ENCODE measurements around the gene PRKRIP1. TPM values are rescaled to one million over a fixed set of nuclear protein-coding genes. Genes with fewer than 3 reads are reported as not detected.

Gene PRKRIP1
- total and polyA plus RNA-seq, 2 experiments from 2014 or later: 60.1 to 76.3 TPM

- Histone ChIP-seq H3K36me3 (no peaks in the 10 kb centered on the region), H3K4me1 (ENCODE audit: low read depth) (peaks cover 4% of the 10 kb centered on the region), H3K4me3 (no peak overlapping the region), H3K27me3 (no peaks in the 10 kb centered on the region), H3K27ac (no peak overlapping the region), H3K9me3 (ENCODE audit: low read depth) (no peaks in the 10 kb centered on the region)
- DNase-seq (ENCODE audit: low read depth in 1 of 2, low spot score in 1 of 2): no peak
- no peak for TF ChIP-seq CTCF (IDR thresholded peaks at IDR 0.05; ENCODE audit: low read depth, low read length)
Measured at GRCh38 chr7:102436118-102436517, 40.0 kb downstream of the PRKRIP1 start.

DNA sequence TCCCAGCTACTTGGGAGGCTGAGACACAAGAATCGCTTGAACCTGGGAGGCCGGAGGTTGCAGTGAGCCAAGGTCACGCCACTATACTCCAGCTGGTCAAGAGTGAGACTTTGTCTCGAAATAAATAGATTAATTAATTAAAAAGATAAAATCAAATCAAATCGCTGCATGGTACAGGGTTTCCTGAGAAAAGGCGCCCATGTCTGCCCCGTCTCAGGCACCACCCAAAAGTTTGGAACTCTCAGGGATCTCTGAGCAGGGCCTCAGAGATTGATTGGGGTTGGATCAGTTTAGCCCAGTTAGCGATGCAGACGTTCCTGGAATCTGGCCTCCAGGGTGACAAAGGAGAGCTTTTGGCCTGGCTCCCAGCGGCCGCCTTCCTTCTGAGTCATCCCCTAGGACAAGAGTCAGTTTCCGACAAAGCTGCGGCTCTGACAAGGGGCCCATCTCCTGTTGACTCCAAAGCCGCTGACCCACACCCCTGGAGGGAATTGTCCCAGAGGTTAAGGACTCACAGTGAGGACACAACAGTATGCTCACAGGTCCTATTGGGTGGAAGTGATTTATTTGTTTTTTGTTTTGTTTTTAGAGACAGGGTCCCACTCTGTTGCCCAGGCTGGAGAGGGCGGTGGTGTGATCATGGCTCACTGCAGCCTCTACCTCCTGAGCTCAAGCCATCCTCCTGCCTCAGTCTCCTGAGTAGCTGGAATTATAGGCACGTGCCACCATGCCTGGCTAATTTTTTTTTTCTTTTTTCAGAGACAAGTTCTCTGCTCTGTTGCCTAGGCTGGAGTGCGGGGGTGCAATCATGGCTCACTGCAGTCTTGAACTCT is 44.0 kb downstream of the PRKRIP1 start:
- Histone ChIP-seq H3K36me3 (peaks cover 3% of the 10 kb centered on the region), H3K27ac (no peak overlapping the region), H3K4me1 (ENCODE audit: low read depth) (no peaks in the 10 kb centered on the region)

GRCh38 chr7:102444961-102445673 is 49.0 kb downstream of the PRKRIP1 start:
- no peak overlapping the region for H3K4me3 ChIP-seq
- H3K27ac ChIP-seq: no peak overlapping the region
- no peaks in the 10 kb centered on the region for H3K27me3 ChIP-seq
- H3K36me3 ChIP-seq: peaks cover 10% of the 10 kb centered on the region
- no peak for DNase-seq (ENCODE audit: low read depth in 1 of 2, low spot score in 1 of 2)
- H3K9me3 ChIP-seq (ENCODE audit: low read depth): no peaks in the 10 kb centered on the region
- no peaks in the 10 kb centered on the region for H3K4me1 ChIP-seq (ENCODE audit: low read depth)
- TF ChIP-seq CTCF (IDR thresholded peaks at IDR 0.05; ENCODE audit: low read depth, low read length): no peak

More for the DNA sequence above, 44.0 kb downstream of the PRKRIP1 start:
- peak in 1 of 2 donors; percentile 73 for DNase-seq (ENCODE audit: low read depth in 1 of 2, low spot score in 1 of 2)
- Histone ChIP-seq H3K9me3 (ENCODE audit: low read depth) (no peaks in the 10 kb centered on the region), H3K4me3 (no peak overlapping the region), H3K27me3 (no peaks in the 10 kb centered on the region)
- no peak for TF ChIP-seq CTCF (IDR thresholded peaks at IDR 0.05; ENCODE audit: low read depth, low read length)

GRCh38 chr7:102445674-102446071 is 49.5 kb downstream of the PRKRIP1 start:
- Histone ChIP-seq H3K27me3 (no peaks in the 10 kb centered on the region), H3K9me3 (ENCODE audit: low read depth) (no peaks in the 10 kb centered on the region), H3K4me3 (no peak overlapping the region), H3K4me1 (ENCODE audit: low read depth) (no peaks in the 10 kb centered on the region), H3K36me3 (peaks cover 10% of the 10 kb centered on the region), H3K27ac (no peak overlapping the region)
- no peak for TF ChIP-seq CTCF (IDR thresholded peaks at IDR 0.05; ENCODE audit: low read depth, low read length)
- no peak for DNase-seq (ENCODE audit: low read depth in 1 of 2, low spot score in 1 of 2)

DNA sequence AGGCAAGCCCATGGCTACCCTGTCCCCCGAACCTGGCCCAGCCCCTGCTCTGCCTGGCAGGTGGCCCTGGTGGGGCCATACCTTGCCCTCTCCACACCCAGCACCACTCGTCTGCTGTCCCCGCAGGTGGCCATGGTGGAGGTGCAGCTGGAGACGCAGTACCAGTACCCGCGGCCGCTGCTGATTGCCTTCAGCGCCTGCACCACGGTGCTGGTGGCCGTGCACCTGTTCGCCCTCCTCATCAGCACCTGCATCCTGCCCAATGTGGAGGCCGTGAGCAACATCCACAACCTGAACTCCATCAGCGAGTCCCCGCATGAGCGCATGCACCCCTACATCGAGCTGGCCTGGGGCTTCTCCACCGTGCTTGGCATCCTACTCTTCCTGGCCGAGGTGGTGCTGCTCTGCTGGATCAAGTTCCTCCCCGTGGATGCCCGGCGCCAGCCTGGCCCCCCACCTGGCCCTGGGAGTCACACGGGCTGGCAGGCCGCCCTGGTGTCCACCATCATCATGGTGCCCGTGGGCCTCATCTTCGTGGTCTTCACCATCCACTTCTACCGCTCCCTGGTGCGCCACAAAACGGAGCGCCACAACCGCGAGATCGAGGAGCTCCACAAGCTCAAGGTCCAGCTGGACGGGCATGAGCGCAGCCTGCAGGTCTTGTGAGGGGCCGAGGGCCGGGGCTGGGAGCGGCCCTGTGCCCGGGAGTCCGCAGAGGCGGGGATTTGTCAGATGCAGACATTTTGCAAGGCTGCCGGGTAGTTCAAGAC is 50.4 kb downstream of the PRKRIP1 start:
- Histone ChIP-seq H3K27ac (no peak overlapping the region), H3K36me3 (peaks cover 9% of the 10 kb centered on the region), H3K4me1 (ENCODE audit: low read depth) (no peaks in the 10 kb centered on the region), H3K9me3 (ENCODE audit: low read depth) (no peaks in the 10 kb centered on the region), H3K27me3 (no peaks in the 10 kb centered on the region), H3K4me3 (no peak overlapping the region)
- no peak for TF ChIP-seq CTCF (IDR thresholded peaks at IDR 0.05; ENCODE audit: low read depth, low read length)
- no peak for DNase-seq (ENCODE audit: low read depth in 1 of 2, low spot score in 1 of 2)
